GM10248 (cell line): ENCODE measurements around the gene UBN1.
"Not testable (repeated sequence)": the region's sequence is repeated elsewhere in the genome, so short reads cannot be mapped to it uniquely, and the experiment has no call there.

ENCODE experiments used
- CTCF ChIA-PET: fragments of 300-600 bp; sonication (Branson Sonifier 250); formaldehyde crosslinking; extraction: SDS; loops from one replicate; lab custom pipeline; 2021; ENCODE audit warnings: antibody characterized with exemption; lab: Yijun Ruan, JAX
- POLR2A ChIA-PET: fragments of 350-650 bp; sonication (Branson Sonifier 250); formaldehyde crosslinking; extraction: SDS; loops from one replicate; lab custom pipeline; 2020; ENCODE audit warnings: antibody characterized with exemption; lab: Yijun Ruan, JAX
- DNase-seq: peaks from one replicate; pipeline ENCODE4 v3.0.0; 2012; ENCODE audit errors: extremely low spot score
- CTCF ChIP-seq: IDR thresholded peaks from 2 replicates; pipeline ENCODE4 v1.5.1; 2012; ENCODE audit warnings: mild to moderate bottlenecking, low read depth; ENCODE audit errors: extremely low read depth, missing control alignments, control extremely low read depth

The UBN1 gene

GRCh38 chr16:4891886-4892216, 44.6 kb downstream of the UBN1 start:
- no peak for TF ChIP-seq CTCF
- POLR2A ChIA-PET: no interaction called here
- no peak for DNase-seq
- CTCF ChIA-PET: interaction anchor here (1.1 kb wide), 1 partner anchor 8 kb away, joined by 3 read pairs; no protein-coding TSS in a partner anchor

DNA sequence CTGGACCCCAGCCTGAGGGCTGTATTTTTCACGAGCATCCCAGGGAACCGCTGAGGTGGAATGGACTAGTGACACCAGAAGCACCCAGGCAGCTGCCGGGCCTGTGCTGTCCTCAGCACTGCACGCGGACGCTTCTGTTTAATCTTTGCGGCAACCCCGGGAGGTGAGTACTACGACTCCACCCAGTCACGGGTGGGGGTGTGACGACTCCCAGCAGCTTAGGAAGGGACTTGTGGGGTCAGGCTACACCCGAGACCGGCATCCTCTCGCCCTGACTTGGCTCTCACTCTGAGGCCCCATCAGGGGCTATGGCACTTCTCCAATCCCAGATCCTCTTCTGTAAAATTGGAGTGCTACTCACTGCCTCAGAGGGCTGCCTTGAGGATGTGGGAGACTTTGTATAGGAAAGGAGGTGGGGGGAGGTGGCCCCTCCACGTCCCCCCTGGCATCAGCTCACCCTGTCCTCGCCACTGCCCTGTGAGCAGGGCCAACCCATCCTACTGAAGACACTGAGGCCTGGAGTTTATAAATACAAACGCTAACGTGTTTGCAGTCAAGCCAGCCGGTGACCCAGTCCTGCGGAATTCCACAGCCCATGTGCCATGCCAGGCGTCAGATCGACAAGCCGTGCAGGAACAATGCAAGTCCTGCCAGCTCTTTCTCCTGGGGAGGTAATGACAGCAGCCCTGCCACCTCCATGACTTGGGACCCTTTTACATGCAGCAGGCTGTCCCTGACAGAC, 45.3 kb downstream of the UBN1 start:
- CTCF ChIA-PET: interaction anchor here (1.1 kb wide), 1 partner anchor 9 kb away, joined by 3 read pairs; no protein-coding TSS in a partner anchor
- TF ChIP-seq CTCF: no peak
- POLR2A ChIA-PET: interaction anchor here (0.6 kb wide), 1 partner anchor 168 kb away, joined by 5 read pairs; no protein-coding TSS in a partner anchor
- DNase-seq: no peak

GRCh38 chr16:4893103-4893862, 46.0 kb downstream of the UBN1 start:
- no peak for DNase-seq
- ChIA-PET CTCF (interaction anchor here (0.9 kb wide), 1 partner anchor 9 kb away, joined by 3 read pairs; no protein-coding TSS in a partner anchor), POLR2A (no interaction called here)
- TF ChIP-seq CTCF: no peak

GRCh38 chr16:4894276-4895150, 47.2 kb downstream of the UBN1 start:
- DNase-seq: no peak
- no peak for TF ChIP-seq CTCF
- ChIA-PET CTCF (interaction anchor here (0.9 kb wide), 2 partner anchors 9 to 10 kb away, joined by 3 read pairs; no protein-coding TSS in a partner anchor), POLR2A (no interaction called here)

GRCh38 chr16:4895366-4895765, 48.1 kb downstream of the UBN1 start:
- no peak for DNase-seq
- ChIA-PET CTCF (interaction anchor here (0.9 kb wide), 1 partner anchor 8 kb away, joined by 3 read pairs; no protein-coding TSS in a partner anchor), POLR2A (no interaction called here)
- no peak for TF ChIP-seq CTCF

DNA sequence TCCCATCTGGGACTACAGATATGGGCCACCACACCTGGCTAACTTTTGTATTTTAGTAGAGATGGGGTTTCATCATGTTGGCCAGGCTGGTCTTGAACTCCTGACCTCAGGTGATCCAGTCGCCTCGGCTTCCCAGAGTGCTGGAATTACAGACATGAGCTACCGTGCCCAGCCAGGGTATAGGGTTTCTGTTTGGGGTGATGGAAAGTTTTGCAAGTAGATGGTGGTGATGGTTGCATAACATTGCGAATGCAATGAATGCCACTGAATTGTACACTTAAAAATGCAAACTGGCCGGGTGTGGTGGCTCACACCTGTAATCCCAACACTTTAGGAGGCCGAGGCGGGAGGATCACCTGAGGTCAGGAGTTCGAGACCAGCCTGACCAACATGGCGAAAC, 49.5 kb downstream of the UBN1 start:
- DNase-seq, POLR2A ChIA-PET, CTCF ChIA-PET: not testable (repeated sequence)
